GM23248 (cell line): ENCODE measurements around the gene TIMM50.

ENCODE experiments used
- EZH2 ChIP-seq: fragments of 200-600 bp; sonication (generic); IDR thresholded peaks from 2 replicates; pipeline ENCODE4 v1.6.1; 2018; ENCODE audit warnings: antibody characterized with exemption, mild to moderate bottlenecking; ENCODE audit not compliant: insufficient read depth, poor library complexity, severe bottlenecking
- EZH2phosphoT487 ChIP-seq: fragments of 200-600 bp; sonication (generic); IDR thresholded peaks from 2 replicates; pipeline ENCODE4 v1.6.1; 2018; ENCODE audit warnings: antibody characterized with exemption, moderate library complexity, mild to moderate bottlenecking, low read depth; ENCODE audit not compliant: insufficient read depth

- TF ChIP-seq EZH2 (no peak), EZH2phosphoT487 (no peak)
Measured at GRCh38 chr19:39518458-39518857, 37.8 kb downstream of the TIMM50 start.
